Spleen (tissue), 11 donors: ENCODE results near the gene BRF1. TPM values are rescaled to one million over a fixed set of nuclear protein-coding genes. Genes with fewer than 3 reads are reported as not detected.

Experiments used
- DNase-seq: peaks from one replicate; pipeline ENCODE4 v3.0.0-alpha.2; 2020
- H3K27ac ChIP-seq, 8 donors: fragments of 200-600 bp; sonication (generic) in 7 of 8; 1 replicate in 4 of 8; 2 replicates in 4 of 8; pipeline versions ENCODE4 v1.5.0 to v1.8.0; 2016 to 2021; ENCODE audit warnings: inconsistent platforms in 4 of 8, mild to moderate bottlenecking in 4 of 8, moderate library complexity in 1 of 8
- H3K27me3 ChIP-seq, 7 donors: fragments of 200-600 bp; sonication (generic) in 6 of 7; replicated peaks in 1 of 7; 1 replicate in 4 of 7; 2 replicates in 3 of 7; pipeline versions ENCODE4 v1.5.0 to v1.8.0; 2016 to 2021; ENCODE audit warnings: inconsistent platforms in 3 of 7, mild to moderate bottlenecking in 1 of 7
- H3K36me3 ChIP-seq, 6 donors: fragments of 200-600 bp; sonication (generic) in 5 of 6; 1 replicate in 4 of 6; 2 replicates in 2 of 6; pipeline versions ENCODE4 v1.5.0 to v1.8.0; 2016 to 2021; ENCODE audit warnings: inconsistent platforms in 2 of 6
- H3K4me1 ChIP-seq, 6 donors: fragments of 200-600 bp; sonication (generic) in 5 of 6; 1 replicate in 3 of 6; 2 replicates in 3 of 6; pipeline versions ENCODE4 v1.5.0 to v1.8.0; 2016 to 2021; ENCODE audit warnings: inconsistent platforms in 3 of 6
- H3K4me3 ChIP-seq, 8 donors: fragments of 200-600 bp; sonication (generic) in 7 of 8; 1 replicate in 4 of 8; 2 replicates in 4 of 8; pipeline versions ENCODE4 v1.5.0 to v1.8.0; 2016 to 2021; ENCODE audit warnings: inconsistent platforms in 4 of 8, mild to moderate bottlenecking in 4 of 8, moderate library complexity in 2 of 8
- H3K9me3 ChIP-seq, 8 donors: fragments of 200-600 bp; sonication (generic) in 7 of 8; 1 replicate in 4 of 8; 2 replicates in 4 of 8; pipeline versions ENCODE4 v1.5.0 to v1.8.0; 2016 to 2021; ENCODE audit warnings: inconsistent platforms in 4 of 8
- CTCF ChIP-seq, 11 experiments: fragments of 200-600 bp in 7 of 11; fragments of 450-650 bp in 4 of 11; sonication (generic) in 4 of 11; IDR thresholded peaks in 8 of 11; conservative IDR thresholded peaks in 3 of 11; 1 replicate in 7 of 11; 2 replicates in 4 of 11; pipeline versions ENCODE4 v1.4.0 to v1.8.0; 2016 to 2021; ENCODE audit warnings: antibody characterized with exemption in 11 of 11, inconsistent platforms in 4 of 11, mild to moderate bottlenecking in 1 of 11
- POLR2A ChIP-seq, 3 donors: fragments of 450-650 bp; IDR thresholded peaks; one replicate each; pipeline ENCODE4 v1.5.1; 2017; ENCODE audit warnings: antibody characterized with exemption in 3 of 3, mild to moderate bottlenecking in 1 of 3
- POLR2AphosphoS5 ChIP-seq, 3 donors: sonication (generic); formaldehyde crosslinking; IDR thresholded peaks; one replicate each; pipeline ENCODE4 v1.5.1; 2017; ENCODE audit warnings: antibody characterized with exemption in 3 of 3
- WGBS, 5 donors: extraction: QIAGEN DNeasy Blood & Tissue Kit in 3 of 5; methylation state at CpG; one replicate each; pipeline versions ENCODE4 v1.1.5 to v1.1.7; 2013 to 2018; 5-methylcytosine and 5-hydroxymethylcytosine counted together
- intact Hi-C: fragments of 100-400 bp; cut with DNase I; formaldehyde crosslinking; loops from one replicate; pipeline ENCODE4 v1.15.0; 2023; ENCODE audit warnings: low total_unique reads
- polyA plus RNA-seq, 3 donors: library from polyadenylated mRNA; stranded (reverse); fragments of 200-250 nt; gene quantifications; one replicate each; pipeline ENCODE4 v1.2.1, GENCODE V29; 2013
- total RNA-seq, 7 donors: library from RNA; depleted of rRNA in 3 of 7; stranded (reverse); fragments of >200 nt in 3 of 7; fragmentation: NEBNext Ultra II Directional in 4 of 7; extraction: Animal tissue kit (Norgen Biotek cat#: 25700) in 4 of 7; gene quantifications; one replicate each; pipeline versions ENCODE4 v1.1.0 to v1.2.1, GENCODE V29; 2016 to 2021
- donor health status: healthy with polysubstance abuse.
- donor health status: DM: no; HTN: no; CAD: no; lungs with moderate emphysema.
- donor health status: DM: no; HTN: no; CAD: no.
- donor health status: Bipolar disorder and iron deficiency.
- donor health status: healthy.
- donor health status: DM: no; HTN: no; CAD: no.
- donor health status: DM: yes; HTN: yes; CAD: no.

BRF1 gene
- total and polyA plus RNA-seq, 10 donors, result 16.2 to 71.2 (median 49.8) TPM

DNA sequence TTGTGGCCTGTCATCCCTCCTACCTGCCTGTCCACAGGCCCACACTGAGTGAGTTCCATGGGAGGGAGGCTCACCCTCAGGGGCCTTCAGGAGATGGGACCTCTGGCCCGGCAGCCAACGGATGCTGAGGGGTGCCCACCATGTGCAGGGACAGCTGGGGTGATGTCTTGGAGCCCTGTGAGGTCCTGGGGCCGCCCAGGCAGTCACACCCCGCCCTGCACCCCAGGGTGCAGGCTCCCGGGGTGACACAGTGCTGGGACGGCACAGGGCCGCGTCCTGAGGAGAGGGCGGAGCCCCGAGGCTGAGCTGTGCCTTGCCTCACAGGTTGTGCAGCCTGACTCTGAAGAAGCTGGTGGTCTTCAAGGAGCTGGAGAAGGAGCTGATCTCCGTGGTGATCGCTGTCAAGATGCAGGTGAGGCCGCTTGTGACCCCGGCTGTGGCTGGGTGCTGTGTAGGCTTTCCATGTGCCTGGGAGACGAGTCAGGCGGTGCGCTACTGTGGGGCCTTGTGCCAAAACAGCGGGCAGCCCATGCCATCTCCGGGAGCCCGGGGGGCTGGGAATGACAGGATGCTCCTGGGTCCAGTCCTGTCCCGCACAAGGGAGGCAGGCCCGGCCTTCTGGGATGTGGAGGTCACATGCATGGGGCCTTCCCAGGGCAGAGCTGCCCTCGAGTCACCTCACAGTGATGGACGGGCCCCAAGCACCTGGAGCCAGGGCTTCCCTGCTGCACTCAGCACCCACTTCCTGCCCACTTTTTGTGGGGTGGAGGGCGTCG lies 47.6 kb upstream of the BRF1 start:
- 80 to 88% (median 83%) methylated on average over 7 to 26 of the region's 26 CpGs for WGBS, 5 donors
- peaks cover 3 to 30% (median 13%) of the 10 kb centered on the region in 6 donors for H3K4me1 ChIP-seq
- DNase-seq, result no peak
- peaks cover 0 to 32% (median 2%) of the 10 kb centered on the region in 6 donors for H3K36me3 ChIP-seq
- H3K4me3 ChIP-seq, result no peak overlapping the region
- no peaks in the 10 kb centered on the region for H3K27me3 ChIP-seq
- H3K9me3 ChIP-seq, result peaks cover 0 to 13% (median 0%) of the 10 kb centered on the region in 8 donors
- no peak for TF ChIP-seq CTCF (IDR thresholded peaks at IDR 0.05 in 8 of 11, conservative IDR thresholded peaks at IDR 0.05 in 3 of 11)
- TF ChIP-seq POLR2AphosphoS5 (IDR thresholded peaks at IDR 0.05), result no peak
- no peak for TF ChIP-seq POLR2A (IDR thresholded peaks at IDR 0.05)
- intact Hi-C loops, result no loop called here
- no peak overlapping the region for H3K27ac ChIP-seq

GRCh38 chr14:105347587-105347968 lies 46.8 kb upstream of the BRF1 start:
- no peak for DNase-seq
- intact Hi-C loops, result no loop called here
- H3K4me1 ChIP-seq, result peaks cover 3 to 38% (median 17%) of the 10 kb centered on the region in 6 donors
- TF ChIP-seq POLR2AphosphoS5 (IDR thresholded peaks at IDR 0.05), result no peak
- no peak for TF ChIP-seq POLR2A (IDR thresholded peaks at IDR 0.05)
- no peak for TF ChIP-seq CTCF (IDR thresholded peaks at IDR 0.05 in 8 of 11, conservative IDR thresholded peaks at IDR 0.05 in 3 of 11)
- no peak overlapping the region for H3K27ac ChIP-seq
- H3K4me3 ChIP-seq, result no peak overlapping the region
- H3K9me3 ChIP-seq, result peaks cover 0 to 13% (median 0%) of the 10 kb centered on the region in 8 donors
- H3K27me3 ChIP-seq, result no peaks in the 10 kb centered on the region
- 89 to 97% (median 94%) methylated on average over 3 to 8 of the region's 8 CpGs for WGBS, 5 donors
- H3K36me3 ChIP-seq, result peaks cover 0 to 32% (median 2%) of the 10 kb centered on the region in 6 donors

DNA sequence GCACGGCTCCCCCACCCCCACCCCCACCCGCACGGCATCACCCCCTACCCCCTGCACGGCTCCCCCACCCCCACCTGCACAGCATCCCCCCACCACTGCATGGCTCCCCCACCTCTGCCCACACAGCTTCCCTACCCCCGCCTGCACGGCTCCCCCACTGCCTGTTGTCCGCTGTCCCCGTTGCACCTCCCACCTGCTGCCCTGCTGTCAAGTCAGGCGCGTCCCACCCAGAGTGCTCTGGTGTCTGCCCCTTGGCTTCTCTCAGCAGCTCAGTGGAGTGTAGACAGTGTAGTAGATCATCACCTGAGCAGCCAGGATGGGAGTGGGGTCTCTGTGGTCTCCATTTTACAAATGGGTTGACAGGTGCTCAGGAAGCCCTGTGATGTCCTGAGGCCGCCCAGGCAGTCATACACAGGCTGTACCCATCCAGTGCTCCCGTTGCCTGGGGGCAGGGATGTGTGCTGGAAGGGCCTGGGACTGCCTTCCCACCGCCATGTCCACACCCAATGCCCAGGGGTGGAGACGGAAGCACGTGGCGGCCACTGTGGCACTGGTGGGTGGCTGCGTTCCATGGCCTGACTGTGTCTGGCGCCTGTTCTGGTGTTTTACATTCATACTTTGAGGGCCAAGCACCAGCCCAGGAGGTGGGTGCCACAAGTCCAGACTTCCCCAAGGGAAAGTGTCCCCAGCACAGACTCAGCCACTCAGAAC lies 46.2 kb upstream of the BRF1 start:
- no peak overlapping the region for H3K4me3 ChIP-seq
- WGBS, 5 donors, result 82 to 98% (median 92%) methylated on average over 7 to 15 of the region's 18 CpGs
- H3K27ac ChIP-seq, result no peak overlapping the region
- H3K27me3 ChIP-seq, result no peaks in the 10 kb centered on the region
- H3K4me1 ChIP-seq, result peaks cover 2 to 35% (median 16%) of the 10 kb centered on the region in 6 donors
- no peak for TF ChIP-seq POLR2AphosphoS5 (IDR thresholded peaks at IDR 0.05)
- TF ChIP-seq CTCF (IDR thresholded peaks at IDR 0.05 in 8 of 11, conservative IDR thresholded peaks at IDR 0.05 in 3 of 11), result no peak
- no peak for TF ChIP-seq POLR2A (IDR thresholded peaks at IDR 0.05)
- intact Hi-C loops, result no loop called here
- peaks cover 0 to 32% (median 2%) of the 10 kb centered on the region in 6 donors for H3K36me3 ChIP-seq
- H3K9me3 ChIP-seq, result peaks cover 0 to 13% (median 0%) of the 10 kb centered on the region in 8 donors
- DNase-seq, result no peak

DNA sequence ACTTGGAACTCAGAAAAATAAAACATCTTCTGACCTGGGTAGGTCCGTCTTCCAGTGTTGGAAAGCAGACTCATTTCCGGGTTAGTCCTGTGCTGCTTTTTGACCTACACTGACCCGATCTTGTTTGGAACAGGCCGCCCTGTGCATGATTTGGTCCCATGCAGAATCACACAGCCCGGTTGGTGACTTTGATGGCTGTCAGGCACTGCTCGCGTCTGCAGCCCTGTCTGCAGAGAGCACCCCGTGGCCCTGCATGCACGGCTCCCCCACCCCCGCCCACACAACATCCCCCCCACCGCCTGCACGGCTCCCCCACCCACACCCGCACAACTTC lies 45.4 kb upstream of the BRF1 start:
- 68 to 85% (median 79%) methylated on average over 10 to 13 of the region's 13 CpGs for WGBS, 5 donors
- Histone ChIP-seq H3K4me3 (no peak overlapping the region), H3K9me3 (peaks cover 0 to 13% (median 0%) of the 10 kb centered on the region in 8 donors), H3K27ac (no peak overlapping the region), H3K4me1 (peaks cover 0 to 32% (median 13%) of the 10 kb centered on the region in 6 donors), H3K36me3 (peaks cover 0 to 32% (median 2%) of the 10 kb centered on the region in 6 donors), H3K27me3 (no peaks in the 10 kb centered on the region)
- intact Hi-C loops, result no loop called here
- TF ChIP-seq POLR2AphosphoS5 (IDR thresholded peaks at IDR 0.05) (no peak), CTCF (IDR thresholded peaks at IDR 0.05 in 8 of 11, conservative IDR thresholded peaks at IDR 0.05 in 3 of 11) (no peak), POLR2A (IDR thresholded peaks at IDR 0.05) (no peak)
- no peak for DNase-seq
